Measurements from ENCODE around the gene ARPC4. TPM values are rescaled to one million over a fixed set of nuclear protein-coding genes. Genes with fewer than 3 reads are reported as not detected.
"Not testable (repeated sequence)": the region's sequence is repeated elsewhere in the genome, so short reads cannot be mapped to it uniquely, and the experiment has no call there.

Gene ARPC4
- polyA plus RNA-seq, 1 donor, result 166 TPM

GRCh38 chr3:9768141-9768775 lies 24.6 kb upstream of the ARPC4 start:
- H3K27me3 ChIP-seq (ENCODE audit: control insufficient read depth, insufficient read depth, low read length), result no peaks in the 10 kb centered on the region
- DNase-seq, result peak in 1 of 2 donors; percentile 27
- H3K9me3 ChIP-seq (ENCODE audit: control insufficient read depth, low read depth, low read length), result no peaks in the 10 kb centered on the region
- peaks cover 26% of the 10 kb centered on the region for H3K4me1 ChIP-seq (ENCODE audit: control insufficient read depth, insufficient read depth, low read length)
- H3K27ac ChIP-seq (ENCODE audit: low read length), result no peak overlapping the region
- WGBS (ENCODE audit: insufficient coverage, low lambda C conversion rate), result 60% methylated on average over 1 of the region's 6 CpGs
- peaks cover 21% of the 10 kb centered on the region for H3K36me3 ChIP-seq (ENCODE audit: control insufficient read depth, insufficient read depth, low read length)
- H3K4me3 ChIP-seq (ENCODE audit: low read length), result peak overlapping the region; percentile 70

DNA sequence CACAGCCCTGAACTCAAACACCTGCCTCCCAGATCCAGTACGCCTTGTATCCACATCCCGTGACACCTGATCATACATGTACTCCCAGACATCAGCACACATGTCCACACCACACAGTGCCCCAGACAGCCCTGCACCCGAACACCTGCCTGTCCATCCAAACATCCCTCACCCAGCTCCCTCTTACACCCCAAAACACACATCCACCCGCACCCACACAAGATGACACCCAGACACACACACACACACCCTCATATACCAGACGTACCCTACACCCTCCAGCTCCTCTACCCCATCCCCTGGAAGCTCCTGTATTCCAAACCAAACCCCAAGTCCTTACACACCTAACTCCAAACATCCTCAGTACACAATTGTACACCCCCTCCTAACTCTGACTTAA lies 23.9 kb upstream of the ARPC4 start:
- Histone ChIP-seq H3K36me3 (ENCODE audit: control insufficient read depth, insufficient read depth, low read length) (peaks cover 21% of the 10 kb centered on the region), H3K4me1 (ENCODE audit: control insufficient read depth, insufficient read depth, low read length) (peaks cover 26% of the 10 kb centered on the region), H3K27ac (ENCODE audit: low read length) (peak overlapping the region; percentile 51), H3K27me3 (ENCODE audit: control insufficient read depth, insufficient read depth, low read length) (no peaks in the 10 kb centered on the region), H3K4me3 (ENCODE audit: low read length) (peak overlapping the region; percentile 70), H3K9me3 (ENCODE audit: control insufficient read depth, low read depth, low read length) (no peaks in the 10 kb centered on the region)
- no CpG with 5 or more reads among the region's 5 CpGs for WGBS (ENCODE audit: insufficient coverage, low lambda C conversion rate)
- peak in 1 of 2 donors; percentile 39 for DNase-seq

DNA sequence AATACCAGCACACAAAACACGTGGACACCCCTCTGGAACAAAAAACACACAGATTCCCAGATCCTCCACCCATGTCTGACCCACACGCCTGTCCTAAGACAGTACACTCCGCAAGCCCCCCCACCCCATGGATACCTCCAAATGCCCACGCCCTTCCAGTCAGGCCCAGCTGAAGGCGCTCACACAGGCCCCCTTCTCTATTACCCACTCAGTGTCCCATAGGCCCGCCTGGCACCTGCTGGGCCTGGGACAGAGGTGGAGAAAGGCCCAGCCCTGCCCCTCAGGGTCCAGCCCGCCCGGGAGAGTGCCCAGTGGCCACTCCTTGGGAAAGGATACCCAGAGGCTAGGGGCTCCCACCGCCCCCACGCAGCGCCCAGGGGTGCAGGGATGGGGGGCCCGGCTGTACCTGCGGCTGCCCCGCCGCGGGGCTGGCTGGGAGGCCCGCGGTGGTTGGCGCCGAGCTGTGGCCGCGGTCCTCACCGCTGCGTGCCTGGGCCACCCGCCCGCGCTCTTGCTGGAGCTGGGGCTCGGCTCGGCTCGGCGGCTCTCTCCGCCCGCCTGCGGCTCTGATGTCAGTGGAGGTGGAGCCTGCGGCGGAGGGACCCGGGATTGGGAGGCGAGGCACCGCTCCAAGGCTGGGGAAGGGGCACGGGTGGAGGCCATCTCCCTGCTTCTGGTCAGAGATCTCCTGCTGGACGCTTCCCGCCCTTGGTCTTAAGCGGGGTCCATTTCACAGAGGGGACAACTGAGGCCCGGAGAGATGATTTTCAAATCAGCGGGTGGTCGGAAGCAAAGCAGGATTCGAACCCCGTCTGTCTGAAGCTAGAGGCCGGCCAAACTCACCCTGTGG lies 23.2 kb upstream of the ARPC4 start, which contains the start of gene CAMK1:
CAMK1 (minus strand) TSS at position 522 of the 850 bp plus-strand sequence. CDS start 2,198 bp downstream, outside the sequence.
- peaks cover 21% of the 10 kb centered on the region for H3K36me3 ChIP-seq (ENCODE audit: control insufficient read depth, insufficient read depth, low read length)
- no peaks in the 10 kb centered on the region for H3K27me3 ChIP-seq (ENCODE audit: control insufficient read depth, insufficient read depth, low read length)
- WGBS (ENCODE audit: insufficient coverage, low lambda C conversion rate), result no CpG with 5 or more reads among the region's 49 CpGs
- peak within 1 kb of the TSS; percentile 70 for H3K4me3 ChIP-seq (ENCODE audit: low read length)
- peaks cover 26% of the 10 kb centered on the region for H3K4me1 ChIP-seq (ENCODE audit: control insufficient read depth, insufficient read depth, low read length)
- peak; percentile 63 to 83 for DNase-seq
- no peaks in the 10 kb centered on the region for H3K9me3 ChIP-seq (ENCODE audit: control insufficient read depth, low read depth, low read length)
- H3K27ac ChIP-seq (ENCODE audit: low read length), result peak within 1 kb of the TSS; percentile 65

DNA sequence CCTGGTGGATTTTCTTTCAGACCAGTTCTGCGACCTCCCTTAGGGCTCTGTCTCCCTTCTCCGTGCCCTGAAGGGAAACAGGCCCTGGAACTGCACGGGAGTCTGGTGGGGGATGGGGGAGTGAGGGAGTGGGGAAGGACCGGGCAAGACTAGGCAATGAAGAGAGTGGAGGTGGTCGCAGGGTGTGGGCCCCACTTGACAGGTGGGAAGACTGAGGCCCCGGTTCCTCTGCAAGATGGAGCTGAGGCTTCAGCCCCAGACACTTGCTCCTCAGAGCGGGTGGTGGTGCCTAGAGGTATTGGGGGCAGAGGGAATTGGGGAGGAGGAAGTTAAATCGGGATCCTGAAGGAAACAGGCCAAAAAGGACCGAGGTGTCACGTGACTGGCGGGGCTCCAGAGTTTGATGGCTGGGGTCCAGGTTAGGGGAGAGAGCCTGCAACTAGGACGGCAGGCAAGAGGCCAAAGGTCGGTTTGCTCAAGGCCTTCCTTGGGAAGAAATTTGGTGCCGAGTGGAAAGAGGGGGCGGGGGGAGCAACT lies 22.5 kb upstream of the ARPC4 start:
- Histone ChIP-seq H3K9me3 (ENCODE audit: control insufficient read depth, low read depth, low read length) (no peaks in the 10 kb centered on the region), H3K27ac (ENCODE audit: low read length) (peak overlapping the region; percentile 65), H3K36me3 (ENCODE audit: control insufficient read depth, insufficient read depth, low read length) (peaks cover 18% of the 10 kb centered on the region), H3K4me3 (ENCODE audit: low read length) (peak overlapping the region; percentile 70), H3K4me1 (ENCODE audit: control insufficient read depth, insufficient read depth, low read length) (peaks cover 26% of the 10 kb centered on the region), H3K27me3 (ENCODE audit: control insufficient read depth, insufficient read depth, low read length) (no peaks in the 10 kb centered on the region)
- WGBS (ENCODE audit: insufficient coverage, low lambda C conversion rate), result no CpG with 5 or more reads among the region's 15 CpGs
- DNase-seq, result peak; percentile 64 to 84

- WGBS (ENCODE audit: insufficient coverage, low lambda C conversion rate), result no CpG with 5 or more reads among the region's 2 CpGs
These were observed 21.9 kb upstream of the ARPC4 start for GRCh38 chr3:9771007-9771406.

GRCh38 chr3:9776896-9777693 lies 15.8 kb upstream of the ARPC4 start:
- no peak for DNase-seq
- no peak overlapping the region for H3K27ac ChIP-seq (ENCODE audit: low read length)
- H3K36me3 ChIP-seq (ENCODE audit: control insufficient read depth, insufficient read depth, low read length), result peaks cover 10% of the 10 kb centered on the region
- no peaks in the 10 kb centered on the region for H3K27me3 ChIP-seq (ENCODE audit: control insufficient read depth, insufficient read depth, low read length)
- no peak overlapping the region for H3K4me3 ChIP-seq (ENCODE audit: low read length)
- no peaks in the 10 kb centered on the region for H3K9me3 ChIP-seq (ENCODE audit: control insufficient read depth, low read depth, low read length)
- H3K4me1 ChIP-seq (ENCODE audit: control insufficient read depth, insufficient read depth, low read length), result peaks cover 45% of the 10 kb centered on the region
- WGBS (ENCODE audit: insufficient coverage, low lambda C conversion rate), result no CpG with 5 or more reads among the region's 5 CpGs

More at GRCh38 chr3:9771007-9771406, 21.9 kb upstream of the ARPC4 start:
- H3K27me3 ChIP-seq (ENCODE audit: control insufficient read depth, insufficient read depth, low read length); H3K9me3 ChIP-seq (ENCODE audit: control insufficient read depth, low read depth, low read length); DNase-seq; H3K4me3 ChIP-seq (ENCODE audit: low read length); H3K27ac ChIP-seq (ENCODE audit: low read length): not testable (repeated sequence)
- Histone ChIP-seq H3K36me3 (ENCODE audit: control insufficient read depth, insufficient read depth, low read length) (peaks cover 11% of the 10 kb centered on the region), H3K4me1 (ENCODE audit: control insufficient read depth, insufficient read depth, low read length) (peaks cover 26% of the 10 kb centered on the region)

- no peak overlapping the region for H3K4me3 ChIP-seq (ENCODE audit: low read length)
- peak overlapping the region; percentile 85 for H3K27ac ChIP-seq (ENCODE audit: low read length)
- peaks cover 46% of the 10 kb centered on the region for H3K4me1 ChIP-seq (ENCODE audit: control insufficient read depth, insufficient read depth, low read length)
- H3K36me3 ChIP-seq (ENCODE audit: control insufficient read depth, insufficient read depth, low read length), result peaks cover 13% of the 10 kb centered on the region
- no peak for DNase-seq
- H3K9me3 ChIP-seq (ENCODE audit: control insufficient read depth, low read depth, low read length), result no peaks in the 10 kb centered on the region
- no peaks in the 10 kb centered on the region for H3K27me3 ChIP-seq (ENCODE audit: control insufficient read depth, insufficient read depth, low read length)
- no CpG with 5 or more reads among the region's 1 CpG for WGBS (ENCODE audit: insufficient coverage, low lambda C conversion rate)
These were observed 15.2 kb upstream of the ARPC4 start for GRCh38 chr3:9777694-9778021.

DNA sequence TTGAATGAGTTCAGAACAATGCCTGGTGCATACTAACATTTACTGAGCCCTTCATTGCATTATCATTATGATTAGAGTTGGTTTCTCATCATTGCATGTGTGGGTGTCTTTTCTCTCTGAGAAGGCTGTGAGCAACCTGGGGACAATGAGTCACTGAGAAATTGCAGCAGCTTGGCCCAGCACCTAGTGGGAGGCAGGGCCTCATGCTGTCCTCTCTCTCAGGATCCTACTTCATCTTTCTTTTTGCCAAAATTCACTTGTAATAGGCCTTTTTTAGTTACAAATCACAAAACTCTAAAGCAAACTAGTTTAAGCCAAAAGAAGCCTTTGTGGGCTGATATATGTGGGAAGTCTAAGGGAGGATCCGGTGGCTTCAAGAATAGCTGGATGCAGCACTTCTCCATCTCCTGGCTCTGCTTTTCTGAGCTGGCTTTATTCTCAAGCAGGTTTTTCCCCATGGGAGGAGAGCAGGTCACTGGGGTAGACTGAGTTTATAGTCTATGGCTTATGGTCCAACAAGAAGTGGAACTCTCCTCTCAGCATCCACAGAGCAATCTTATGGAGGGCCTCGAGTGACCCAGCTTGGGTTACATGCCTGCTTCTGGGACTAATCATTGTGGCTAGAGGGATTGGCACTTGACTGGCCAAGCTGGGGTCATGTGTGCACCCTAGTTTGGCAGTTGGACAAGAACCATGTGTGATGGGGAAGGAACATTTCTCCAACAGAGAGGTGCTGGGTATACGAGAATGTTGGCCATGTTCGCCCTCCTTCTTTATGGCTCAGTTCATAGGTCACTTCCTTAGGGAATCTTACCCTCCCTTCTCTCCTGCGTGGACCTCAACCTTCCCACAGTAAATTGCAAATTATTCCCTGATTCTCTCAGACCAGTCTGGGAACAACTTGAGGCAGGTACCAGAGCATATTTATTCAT lies 14.5 kb upstream of the ARPC4 start:
- peaks cover 46% of the 10 kb centered on the region for H3K4me1 ChIP-seq (ENCODE audit: control insufficient read depth, insufficient read depth, low read length)
- H3K9me3 ChIP-seq (ENCODE audit: control insufficient read depth, low read depth, low read length), result no peaks in the 10 kb centered on the region
- WGBS (ENCODE audit: insufficient coverage, low lambda C conversion rate), result no CpG with 5 or more reads among the region's 5 CpGs
- no peaks in the 10 kb centered on the region for H3K27me3 ChIP-seq (ENCODE audit: control insufficient read depth, insufficient read depth, low read length)
- H3K27ac ChIP-seq (ENCODE audit: low read length), result peak overlapping the region; percentile 85
- DNase-seq, result peak in 1 of 2 donors; percentile 82
- H3K4me3 ChIP-seq (ENCODE audit: low read length), result no peak overlapping the region
- peaks cover 15% of the 10 kb centered on the region for H3K36me3 ChIP-seq (ENCODE audit: control insufficient read depth, insufficient read depth, low read length)

DNA sequence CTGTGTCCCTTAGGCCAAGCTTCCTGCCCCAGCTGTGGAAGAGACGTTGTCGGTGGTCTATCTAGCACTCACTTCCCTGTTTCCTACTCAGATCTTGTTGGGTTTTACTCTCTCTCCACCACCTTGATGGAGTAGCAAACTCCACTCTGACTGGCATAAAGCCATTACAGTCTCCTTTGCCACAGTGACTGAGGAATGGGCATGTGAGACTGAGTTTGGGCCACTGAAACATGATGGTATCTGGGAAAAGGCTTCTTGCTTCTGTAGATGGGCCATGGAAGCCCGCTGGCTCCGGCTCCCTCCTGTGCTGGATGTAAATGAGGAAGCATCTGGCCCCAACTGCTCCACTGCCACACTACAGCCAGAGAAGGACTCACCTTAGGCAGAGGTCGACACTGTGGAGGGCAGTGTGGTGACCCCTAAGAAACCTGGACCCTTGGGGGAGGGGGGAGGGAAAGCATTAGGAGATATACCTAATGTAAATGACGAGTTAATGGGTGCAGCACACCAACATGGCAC lies 13.7 kb upstream of the ARPC4 start:
- Histone ChIP-seq H3K27me3 (ENCODE audit: control insufficient read depth, insufficient read depth, low read length) (no peaks in the 10 kb centered on the region), H3K27ac (ENCODE audit: low read length) (peak overlapping the region; percentile 85), H3K9me3 (ENCODE audit: control insufficient read depth, low read depth, low read length) (no peaks in the 10 kb centered on the region), H3K4me3 (ENCODE audit: low read length) (no peak overlapping the region), H3K36me3 (ENCODE audit: control insufficient read depth, insufficient read depth, low read length) (peaks cover 22% of the 10 kb centered on the region), H3K4me1 (ENCODE audit: control insufficient read depth, insufficient read depth, low read length) (peaks cover 46% of the 10 kb centered on the region)
- no peak for DNase-seq
- WGBS (ENCODE audit: insufficient coverage, low lambda C conversion rate), result no CpG with 5 or more reads among the region's 6 CpGs
